Ecto neural progenitor cell (in vitro differentiated cells): ENCODE data around the gene GOLGA8K.
"Not testable (repeated sequence)": the region's sequence is repeated elsewhere in the genome, so short reads cannot be mapped to it uniquely, and the experiment has no call there.

Experiments used
- DNase-seq: peaks from one replicate; pipeline ENCODE4 v3.0.0-alpha.2; 2018; ENCODE audit warnings: low spot score

Gene GOLGA8K, protein sequence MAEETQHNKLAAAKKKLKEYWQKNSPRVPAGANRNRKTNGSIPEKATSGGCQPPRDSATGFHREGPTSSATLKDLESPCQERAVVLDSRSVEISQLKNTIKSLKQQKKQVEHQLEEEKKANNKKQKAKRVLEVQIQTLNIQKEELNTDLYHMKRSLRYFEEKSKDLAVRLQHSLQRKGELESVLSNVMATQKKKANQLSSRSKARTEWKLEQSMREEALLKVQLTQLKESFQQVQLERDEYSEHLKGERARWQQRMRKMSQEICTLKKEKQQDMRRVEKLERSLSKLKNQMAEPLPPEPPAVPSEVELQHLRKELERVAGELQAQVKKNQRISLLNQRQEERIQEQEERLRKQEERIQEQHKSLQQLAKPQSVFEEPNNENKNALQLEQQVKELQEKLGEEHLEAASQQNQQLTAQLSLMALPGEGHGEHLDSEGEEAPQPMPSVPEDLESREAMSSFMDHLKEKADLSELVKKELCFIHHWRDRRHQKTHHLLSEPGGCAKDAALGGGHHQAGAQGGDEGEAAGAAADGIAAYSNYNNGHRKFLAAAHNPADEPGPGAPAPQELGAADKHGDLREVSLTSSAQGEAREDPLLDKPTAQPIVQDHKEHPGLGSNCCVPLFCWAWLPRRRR

GRCh38 chr15:32403192-32403591 is at the start of gene GOLGA8K:
Gene GOLGA8K (minus strand): TSS chr15:32403292. CDS start chr15:32403194, 98 bp downstream.
- DNase-seq = not testable (repeated sequence)

- DNase-seq = not testable (repeated sequence)
Observed at GRCh38 chr15:32440445-32440977, 37.4 kb upstream of the GOLGA8K start.

DNA sequence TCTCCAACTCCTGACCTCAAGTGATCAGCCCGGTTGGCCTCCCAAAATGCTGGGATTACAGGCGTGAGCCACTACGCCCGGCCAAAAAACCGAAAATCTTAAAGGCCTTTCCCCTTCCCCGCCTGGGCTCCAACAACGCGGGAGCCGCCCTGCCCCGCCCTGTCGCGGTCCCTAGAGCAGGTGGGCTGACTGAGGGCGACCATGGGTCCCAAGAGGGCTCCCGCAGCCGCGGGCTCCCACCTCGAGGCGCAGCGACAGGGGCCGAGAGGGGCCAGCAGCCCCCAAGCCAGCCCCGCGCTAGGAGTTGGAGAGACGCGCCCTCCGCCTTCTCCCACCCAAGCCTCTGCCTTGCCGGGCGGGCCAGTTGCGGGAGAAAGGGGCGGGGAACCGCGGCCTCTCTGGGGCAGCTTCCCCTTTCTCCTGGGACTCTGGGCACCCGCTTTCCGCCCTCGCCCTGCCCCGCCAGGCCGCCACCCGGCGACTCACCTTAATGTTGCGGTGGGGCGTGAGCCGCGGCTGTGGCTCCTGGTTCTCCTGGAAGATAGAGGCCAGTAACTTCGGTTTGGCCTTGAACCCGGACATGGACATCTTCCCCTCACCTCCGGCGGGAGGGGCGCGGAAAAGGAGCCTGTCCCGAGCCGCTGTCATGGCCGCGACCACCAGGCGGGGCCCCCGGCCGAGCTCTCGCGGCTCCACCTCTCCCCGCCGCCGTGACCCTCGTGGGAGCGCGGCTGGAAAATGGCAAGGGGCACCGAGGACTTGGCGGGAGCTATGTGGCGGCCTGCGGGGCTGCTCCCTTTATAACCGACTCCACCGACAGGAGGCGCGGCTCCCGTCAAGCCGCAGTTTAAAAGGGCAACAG is 31.2 kb upstream of the GOLGA8K start:
- not testable (repeated sequence) for DNase-seq

DNA sequence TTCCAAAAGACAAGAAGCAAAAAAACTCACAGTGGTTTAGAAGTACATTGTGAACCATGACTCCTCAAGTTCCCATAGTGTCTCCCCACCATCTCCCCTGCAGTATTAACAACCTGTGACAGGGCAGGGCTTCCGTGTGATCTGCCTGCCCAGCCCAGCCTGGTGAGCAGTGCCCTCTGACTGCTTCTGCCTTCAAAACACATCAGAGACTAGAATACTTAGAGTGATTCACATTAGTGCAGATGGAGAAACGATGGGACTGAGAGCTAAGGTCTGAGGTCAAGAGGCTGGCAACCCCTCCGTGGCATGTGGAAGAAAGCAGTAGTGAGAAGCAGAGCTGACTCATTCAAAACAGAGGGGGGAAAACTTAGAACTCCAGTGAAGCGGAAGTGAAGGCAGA is 24.5 kb upstream of the GOLGA8K start:
- not testable (repeated sequence) for DNase-seq

DNA sequence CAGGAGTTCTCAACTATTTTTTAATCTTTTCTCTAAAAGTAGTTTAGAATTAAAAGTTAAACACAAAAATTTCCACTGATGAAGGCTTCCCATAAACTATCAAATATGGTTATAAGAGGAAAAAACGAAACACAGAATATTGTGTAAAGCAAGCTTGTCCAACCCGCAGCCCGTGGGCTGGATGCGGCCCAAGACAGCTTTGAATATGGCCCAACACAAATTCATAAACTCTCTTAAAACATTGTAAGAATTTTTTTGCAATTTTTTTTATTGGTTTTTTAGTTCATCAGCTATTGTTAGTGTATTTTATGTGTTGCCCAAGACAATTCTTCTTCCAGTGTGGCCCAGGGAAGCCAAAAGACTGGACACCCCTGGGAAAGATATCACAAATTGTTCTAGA is 23.4 kb upstream of the GOLGA8K start:
- not testable (repeated sequence) for DNase-seq

DNA sequence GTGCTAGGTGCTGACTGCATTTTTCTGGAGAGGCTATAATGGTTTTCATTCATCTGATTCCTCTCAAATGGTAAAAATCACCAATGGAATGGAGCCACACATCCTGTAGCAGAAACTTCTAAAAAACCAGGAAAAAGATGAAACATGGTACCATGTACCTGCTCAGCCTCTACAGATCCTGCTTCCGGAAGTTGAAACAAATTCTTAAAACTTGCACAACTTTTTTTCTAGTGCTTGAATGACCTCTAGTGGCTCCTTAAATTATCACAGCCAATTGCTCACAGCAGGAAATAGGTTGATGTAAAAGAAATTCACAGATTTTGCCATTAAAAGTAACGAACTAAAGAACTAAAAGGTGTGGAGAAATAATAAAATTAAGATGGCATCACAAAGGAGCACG is 4.8 kb upstream of the GOLGA8K start:
- DNase-seq = not testable (repeated sequence)

DNA sequence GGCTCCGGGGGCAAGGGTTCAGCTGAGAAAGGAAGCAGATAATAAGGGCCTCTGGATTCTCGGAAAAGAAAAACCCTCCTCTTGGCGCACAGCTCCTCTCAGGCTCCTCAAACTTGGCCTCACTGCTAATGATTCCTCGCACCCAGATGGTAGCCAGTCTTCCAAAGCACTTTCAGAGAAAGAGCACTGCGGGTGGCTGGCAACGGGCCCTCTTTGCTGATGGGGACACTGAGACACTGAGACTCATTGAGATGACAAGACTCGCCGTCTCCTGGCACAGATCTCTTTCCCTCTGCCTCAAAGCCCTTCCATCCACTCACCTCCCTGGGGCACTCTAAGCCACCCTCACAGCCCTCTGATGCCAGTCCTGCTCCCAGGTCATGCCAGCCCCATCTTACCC is 6.6 kb downstream of the GOLGA8K start:
- not testable (repeated sequence) for DNase-seq

DNA sequence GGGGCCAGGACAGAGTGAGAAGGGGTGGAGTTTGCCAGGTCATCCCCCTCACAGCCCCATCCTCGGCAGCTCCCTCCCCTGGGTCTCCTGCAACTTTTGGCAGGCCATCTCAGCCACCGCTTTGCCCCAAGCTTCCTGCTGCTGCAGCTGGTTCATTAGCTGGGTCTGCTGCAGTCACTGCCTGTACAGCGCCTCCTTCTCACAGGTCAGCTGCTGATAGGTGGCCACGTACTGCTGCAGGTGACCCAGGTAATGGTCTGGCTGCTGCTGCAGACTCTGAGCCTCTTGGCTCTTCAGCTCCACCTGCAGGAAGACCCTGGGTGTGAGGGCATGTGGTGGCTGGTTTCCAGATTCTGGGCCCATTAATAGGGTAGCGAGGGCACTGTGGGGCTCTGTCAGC is 8.3 kb downstream of the GOLGA8K start:
- DNase-seq = not testable (repeated sequence)

GRCh38 chr15:32388050-32388648 is 14.9 kb downstream of the GOLGA8K start:
- not testable (repeated sequence) for DNase-seq

DNA sequence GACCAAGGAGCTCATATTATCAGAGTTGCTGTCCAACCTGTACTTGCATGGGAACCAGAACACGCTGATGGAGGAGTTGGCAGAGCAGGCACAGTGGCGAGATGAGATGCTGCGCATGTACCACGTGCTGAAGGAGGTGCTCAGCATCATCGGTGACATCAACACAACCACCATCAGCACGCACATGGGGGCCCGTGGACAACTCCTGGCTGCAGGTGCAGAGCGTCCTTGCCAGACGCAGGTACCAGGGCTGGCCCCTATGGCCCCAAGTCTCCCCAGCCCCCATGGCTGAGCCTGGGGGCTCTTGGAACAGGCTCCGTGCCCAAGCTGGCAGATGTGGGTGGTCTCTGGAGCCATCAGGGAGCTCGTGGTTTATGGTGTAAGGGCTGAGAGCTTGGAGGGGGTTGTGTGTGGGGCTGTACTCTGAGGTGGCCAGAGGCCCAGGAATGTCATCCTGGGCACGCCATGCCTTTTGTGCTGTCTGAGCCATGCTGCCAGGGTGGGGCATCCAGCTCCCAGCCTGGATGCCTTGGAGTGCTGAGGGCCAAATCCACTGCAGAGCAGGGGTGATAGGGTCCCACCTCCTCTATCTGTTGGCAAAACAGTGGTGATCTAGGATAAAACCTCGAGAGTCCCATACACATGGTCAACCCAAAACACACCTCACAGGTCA is 17.1 kb downstream of the GOLGA8K start:
- DNase-seq = not testable (repeated sequence)

- not testable (repeated sequence) for DNase-seq
Observed at GRCh38 chr15:32374185-32374584, 28.9 kb downstream of the GOLGA8K start.

- not testable (repeated sequence) for DNase-seq
Observed at GRCh38 chr15:32373707-32374106, 29.4 kb downstream of the GOLGA8K start.

DNA sequence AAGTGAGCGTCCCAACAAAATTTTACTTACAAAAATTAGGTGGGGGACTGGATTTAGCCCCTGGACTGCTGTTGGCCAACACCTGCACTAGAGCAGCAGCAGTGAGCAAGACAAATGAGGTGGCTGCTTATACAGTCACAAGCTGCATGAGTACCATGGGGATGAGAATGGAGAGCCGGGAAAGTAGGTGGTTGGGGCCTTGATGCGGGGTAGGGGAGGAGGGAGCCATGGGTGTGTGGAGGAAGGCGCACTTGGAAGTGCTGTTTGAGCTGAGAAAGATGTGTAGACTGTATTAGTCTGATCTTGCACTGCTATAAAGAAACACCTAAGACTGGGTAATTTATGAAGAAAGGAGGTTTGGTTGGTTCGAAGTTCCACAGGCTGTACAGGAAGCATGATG is 31.0 kb downstream of the GOLGA8K start:
- not testable (repeated sequence) for DNase-seq

- DNase-seq = not testable (repeated sequence)
Observed at GRCh38 chr15:32370526-32370925, 32.6 kb downstream of the GOLGA8K start.

GRCh38 chr15:32370064-32370463 is 33.0 kb downstream of the GOLGA8K start:
- not testable (repeated sequence) for DNase-seq

DNA sequence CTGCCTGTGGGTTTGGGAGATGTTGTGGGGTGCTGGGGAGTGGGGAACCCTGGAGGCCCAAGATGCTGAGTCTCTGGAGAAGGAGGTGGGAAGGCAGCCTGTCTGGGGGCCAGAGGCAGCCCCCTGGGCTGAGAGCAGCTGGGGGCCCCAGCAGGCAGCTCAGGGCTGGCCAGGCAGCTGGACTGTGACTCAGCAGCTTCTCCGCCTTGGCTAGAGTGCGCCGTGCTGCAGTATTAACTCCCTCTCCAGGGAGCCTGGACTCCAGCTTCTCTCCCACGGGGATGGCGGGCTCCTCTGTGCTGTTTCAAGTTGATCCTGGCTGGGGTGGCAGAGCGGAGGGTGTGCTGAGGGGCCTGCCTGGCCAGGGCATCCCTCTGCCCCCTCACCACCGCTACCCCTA is 36.6 kb downstream of the GOLGA8K start:
- not testable (repeated sequence) for DNase-seq

- DNase-seq = not testable (repeated sequence)
Observed at GRCh38 chr15:32365955-32366354, 37.1 kb downstream of the GOLGA8K start.

GRCh38 chr15:32364944-32365343 is 38.1 kb downstream of the GOLGA8K start:
- DNase-seq = not testable (repeated sequence)

- DNase-seq = not testable (repeated sequence)
Observed at GRCh38 chr15:32363449-32363848, 39.6 kb downstream of the GOLGA8K start.

- not testable (repeated sequence) for DNase-seq
Observed at GRCh38 chr15:32361662-32362061, 41.4 kb downstream of the GOLGA8K start.

DNA sequence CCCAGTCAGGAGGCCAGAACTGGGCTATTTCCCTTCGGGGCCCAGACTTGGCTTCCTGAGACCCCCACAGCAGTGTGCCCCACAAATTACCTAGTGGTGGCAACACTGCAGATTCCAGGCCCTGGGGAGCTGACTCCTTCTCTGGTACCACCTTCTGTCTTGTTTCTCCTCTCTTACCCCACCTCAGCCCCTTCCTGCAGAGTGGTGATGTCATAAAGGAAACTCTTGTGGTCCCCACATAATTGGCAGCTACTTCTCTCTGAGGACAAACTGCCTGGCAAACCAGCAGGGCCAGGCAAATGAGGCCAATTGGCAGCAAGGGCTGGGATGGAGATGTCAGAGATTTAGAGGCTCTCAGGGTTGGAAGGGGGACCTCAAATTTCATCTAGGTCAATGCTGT is 44.6 kb downstream of the GOLGA8K start:
- DNase-seq = not testable (repeated sequence)
